ENCODE measurements around the gene MEI1. TPM values are rescaled to one million over a fixed set of nuclear protein-coding genes. Genes with fewer than 3 reads are reported as not detected.

The MEI1 gene
- polyA plus RNA-seq, 1 donor (not counting 4 experiments of a cell fraction or from before 2014, with no cell fraction given), result 0.10 TPM

DNA sequence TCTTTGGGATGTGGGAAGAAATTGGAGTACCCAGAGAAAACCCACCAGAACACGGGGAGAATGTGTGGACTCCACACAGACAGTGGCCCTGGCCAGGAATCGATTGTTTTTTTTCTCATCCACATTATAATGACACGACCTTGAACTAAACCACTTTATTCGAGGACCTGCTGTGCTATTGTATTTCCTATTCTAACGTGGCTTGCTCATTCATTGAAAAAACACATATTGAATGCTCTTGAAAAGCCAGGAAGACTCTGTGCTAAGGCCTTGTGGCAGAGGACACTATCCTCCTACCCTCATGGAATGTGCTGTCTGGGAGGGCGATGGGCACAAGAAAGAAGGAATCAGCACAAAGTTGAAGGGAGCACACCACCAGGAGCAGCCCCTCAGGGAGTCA, 124.5 kb downstream of the MEI1 start:
- Histone ChIP-seq H3K4me2 (ENCODE audit: control insufficient read depth, extremely low read depth, insufficient read depth, low read depth, low read length) (no peak overlapping the region), H2AFZ (ENCODE audit: control insufficient read depth, low read length) (no peak overlapping the region), H3K9me3 (ENCODE audit: control insufficient read depth, low read depth, low read length) (no peaks in the 10 kb centered on the region), H3K9ac (ENCODE audit: control insufficient read depth, extremely low read depth, insufficient read depth, low read length) (no peak overlapping the region), H3K79me2 (ENCODE audit: control insufficient read depth, insufficient read depth, low read length) (no peaks in the 10 kb centered on the region), H4K20me1 (ENCODE audit: control insufficient read depth, extremely low read depth, insufficient read depth, low read length) (no peaks in the 10 kb centered on the region), H3K4me3 (ENCODE audit: control insufficient read depth in 2 of 3, extremely low read depth in 1 of 3, insufficient read depth in 2 of 3, low read depth in 1 of 3, low read length in 3 of 3) (no peak overlapping the region), H3K4me1 (ENCODE audit: control insufficient read depth, extremely low read depth, insufficient read depth, low read length) (no peaks in the 10 kb centered on the region), H3K36me3 (ENCODE audit: control insufficient read depth in 2 of 2, extremely low read depth in 1 of 2, insufficient read depth in 2 of 2, low read length in 2 of 2) (peaks cover 0 to 2% of the 10 kb centered on the region in 2 experiments), H3K27me3 (ENCODE audit: control insufficient read depth, extremely low read depth, insufficient read depth, low read length) (no peaks in the 10 kb centered on the region), H3K27ac (ENCODE audit: control insufficient read depth, insufficient read depth, low read length) (no peak overlapping the region), H3K9me1 (ENCODE audit: control insufficient read depth, extremely low read depth, insufficient read depth, low read length) (no peaks in the 10 kb centered on the region)
- dilution Hi-C loops (cut with MboI; ENCODE audit: extremely low pct_ligation_motif_present, low sequenced_read_pairs), result no loop called here
- TF ChIP-seq, protein P1, sequence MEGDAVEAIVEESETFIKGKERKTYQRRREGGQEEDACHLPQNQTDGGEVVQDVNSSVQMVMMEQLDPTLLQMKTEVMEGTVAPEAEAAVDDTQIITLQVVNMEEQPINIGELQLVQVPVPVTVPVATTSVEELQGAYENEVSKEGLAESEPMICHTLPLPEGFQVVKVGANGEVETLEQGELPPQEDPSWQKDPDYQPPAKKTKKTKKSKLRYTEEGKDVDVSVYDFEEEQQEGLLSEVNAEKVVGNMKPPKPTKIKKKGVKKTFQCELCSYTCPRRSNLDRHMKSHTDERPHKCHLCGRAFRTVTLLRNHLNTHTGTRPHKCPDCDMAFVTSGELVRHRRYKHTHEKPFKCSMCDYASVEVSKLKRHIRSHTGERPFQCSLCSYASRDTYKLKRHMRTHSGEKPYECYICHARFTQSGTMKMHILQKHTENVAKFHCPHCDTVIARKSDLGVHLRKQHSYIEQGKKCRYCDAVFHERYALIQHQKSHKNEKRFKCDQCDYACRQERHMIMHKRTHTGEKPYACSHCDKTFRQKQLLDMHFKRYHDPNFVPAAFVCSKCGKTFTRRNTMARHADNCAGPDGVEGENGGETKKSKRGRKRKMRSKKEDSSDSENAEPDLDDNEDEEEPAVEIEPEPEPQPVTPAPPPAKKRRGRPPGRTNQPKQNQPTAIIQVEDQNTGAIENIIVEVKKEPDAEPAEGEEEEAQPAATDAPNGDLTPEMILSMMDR (optimal IDR thresholded peaks at IDR 0.05 in 1 of 3, IDR thresholded peaks at IDR 0.05 in 1 of 3, conservative IDR thresholded peaks at IDR 0.05 in 1 of 3; ENCODE audit: extremely low read depth in 1 of 3, insufficient read depth in 2 of 3, low read length in 3 of 3), result no peak
- TF ChIP-seq EZH2 (IDR thresholded peaks at IDR 0.05; ENCODE audit: low read length), result no peak
- DNase-seq (ENCODE audit: low read depth, low spot score), result no peak
- no peak for FAIRE-seq

GRCh38 chr22:41825376-41825775, 126.1 kb downstream of the MEI1 start:
- no peaks in the 10 kb centered on the region for H3K9me1 ChIP-seq (ENCODE audit: control insufficient read depth, extremely low read depth, insufficient read depth, low read length)
- no peak overlapping the region for H3K27ac ChIP-seq (ENCODE audit: control insufficient read depth, insufficient read depth, low read length)
- no peaks in the 10 kb centered on the region for H4K20me1 ChIP-seq (ENCODE audit: control insufficient read depth, extremely low read depth, insufficient read depth, low read length)
- H3K9me3 ChIP-seq (ENCODE audit: control insufficient read depth, low read depth, low read length), result no peaks in the 10 kb centered on the region
- no peak for FAIRE-seq
- H3K9ac ChIP-seq (ENCODE audit: control insufficient read depth, extremely low read depth, insufficient read depth, low read length), result no peak overlapping the region
- H3K4me3 ChIP-seq (ENCODE audit: control insufficient read depth in 2 of 3, extremely low read depth in 1 of 3, insufficient read depth in 2 of 3, low read depth in 1 of 3, low read length in 3 of 3), result no peak overlapping the region
- no peaks in the 10 kb centered on the region for H3K27me3 ChIP-seq (ENCODE audit: control insufficient read depth, extremely low read depth, insufficient read depth, low read length)
- H3K4me1 ChIP-seq (ENCODE audit: control insufficient read depth, extremely low read depth, insufficient read depth, low read length), result no peaks in the 10 kb centered on the region
- H3K79me2 ChIP-seq (ENCODE audit: control insufficient read depth, insufficient read depth, low read length), result no peaks in the 10 kb centered on the region
- no peak for TF ChIP-seq EZH2 (IDR thresholded peaks at IDR 0.05; ENCODE audit: low read length)
- TF ChIP-seq, protein P1 (optimal IDR thresholded peaks at IDR 0.05 in 1 of 3, IDR thresholded peaks at IDR 0.05 in 1 of 3, conservative IDR thresholded peaks at IDR 0.05 in 1 of 3; ENCODE audit: extremely low read depth in 1 of 3, insufficient read depth in 2 of 3, low read length in 3 of 3), result no peak
- H2AFZ ChIP-seq (ENCODE audit: control insufficient read depth, low read length), result no peak overlapping the region
- dilution Hi-C loops (cut with MboI; ENCODE audit: extremely low pct_ligation_motif_present, low sequenced_read_pairs), result no loop called here
- H3K36me3 ChIP-seq (ENCODE audit: control insufficient read depth in 2 of 2, extremely low read depth in 1 of 2, insufficient read depth in 2 of 2, low read length in 2 of 2), result peaks cover 0 to 2% of the 10 kb centered on the region in 2 experiments
- no peak overlapping the region for H3K4me2 ChIP-seq (ENCODE audit: control insufficient read depth, extremely low read depth, insufficient read depth, low read depth, low read length)
- DNase-seq (ENCODE audit: low read depth, low spot score), result no peak
